GM18861 (cell line): ENCODE results near the gene PHF21B.

Source experiments
- ATAC-seq: cut with Tn5 transposase; IDR thresholded peaks from one replicate; pipeline ENCODE4 v1.9.1; 2021; ENCODE audit not compliant: unreplicated experiment

Gene PHF21B

GRCh38 chr22:45019861-45020655 lies 10.3 kb upstream of the PHF21B start:
- no peak for ATAC-seq

- ATAC-seq: no peak
Observed at GRCh38 chr22:45014654-45015053, 4.8 kb upstream of the PHF21B start.

- no peak for ATAC-seq
Observed at GRCh38 chr22:45013138-45013537, 3.3 kb upstream of the PHF21B start.

- ATAC-seq: no peak
Observed at GRCh38 chr22:45010532-45010900, 711 bp upstream of the PHF21B start.

- ATAC-seq: no peak
Observed at GRCh38 chr22:45008751-45009605, 827 bp downstream of the PHF21B start.

- ATAC-seq: no peak
Observed at GRCh38 chr22:45008186-45008681, 1.6 kb downstream of the PHF21B start.

- ATAC-seq: no peak
Observed at GRCh38 chr22:45007391-45008185, 2.2 kb downstream of the PHF21B start.

- ATAC-seq: no peak
Observed at GRCh38 chr22:45006964-45007390, 2.8 kb downstream of the PHF21B start.

- no peak for ATAC-seq
Observed at GRCh38 chr22:45006111-45006963, 3.5 kb downstream of the PHF21B start.

GRCh38 chr22:45001653-45002052 lies 8.2 kb downstream of the PHF21B start:
- no peak for ATAC-seq

- no peak for ATAC-seq
Observed at GRCh38 chr22:45000330-45000729, 9.5 kb downstream of the PHF21B start.

GRCh38 chr22:44999687-45000086 lies 10.1 kb downstream of the PHF21B start:
- no peak for ATAC-seq

- ATAC-seq: no peak
Observed at GRCh38 chr22:44999231-44999630, 10.6 kb downstream of the PHF21B start.

GRCh38 chr22:44998296-44998695 lies 11.5 kb downstream of the PHF21B start:
- no peak for ATAC-seq

- no peak for ATAC-seq
Observed at GRCh38 chr22:44997060-44997459, 12.7 kb downstream of the PHF21B start.

GRCh38 chr22:44996648-44997047 lies 13.2 kb downstream of the PHF21B start:
- no peak for ATAC-seq

- ATAC-seq: no peak
Observed at GRCh38 chr22:44996120-44996519, 13.7 kb downstream of the PHF21B start.

- no peak for ATAC-seq
Observed at GRCh38 chr22:44995715-44996114, 14.1 kb downstream of the PHF21B start.

- ATAC-seq: no peak
Observed at GRCh38 chr22:44995105-44995514, 14.7 kb downstream of the PHF21B start.

- no peak for ATAC-seq
Observed at GRCh38 chr22:44994399-44995104, 15.3 kb downstream of the PHF21B start.
